Neural cell (in vitro differentiated cells): ENCODE data around the gene RASA4. TPM values are rescaled to one million over a fixed set of nuclear protein-coding genes. Genes with fewer than 3 reads are reported as not detected.
"Not testable (repeated sequence)": the region's sequence is repeated elsewhere in the genome, so short reads cannot be mapped to it uniquely, and the experiment has no call there.

ENCODE experiments used
- H2AFZ ChIP-seq: fragments of 200-600, 300-800 bp; sonication (generic), shearing (Covaris generic); 2 replicates; pipeline ENCODE4 v1.6.0; 2014; ENCODE audit warnings: low read depth, mild to moderate bottlenecking, antibody characterized with exemption, low read length, moderate library complexity
- H3F3A ChIP-seq: fragments of 200-600 bp; shearing (Covaris generic); 2 replicates; pipeline ENCODE4 v1.6.1; 2016; ENCODE audit warnings: mild to moderate bottlenecking, moderate library complexity, mixed read lengths, antibody characterized with exemption, low read length; ENCODE audit not compliant: insufficient read depth, poor library complexity, severe bottlenecking
- H3K27ac ChIP-seq: fragments of 200-600, 300-800 bp; sonication (generic), shearing (Covaris generic); 2 replicates; pipeline ENCODE4 v1.5.1; 2014; ENCODE audit warnings: mild to moderate bottlenecking, low read length, moderate library complexity
- H3K27me3 ChIP-seq: fragments of 300-800, 200-600 bp; sonication (generic), shearing (Covaris generic); 2 replicates; pipeline ENCODE4 v1.6.0; 2014; ENCODE audit warnings: mild to moderate bottlenecking, low read depth, low read length, moderate library complexity; ENCODE audit not compliant: insufficient read depth
- H3K36me3 ChIP-seq: fragments of 300-800, 200-600 bp; sonication (generic), shearing (Covaris generic); 2 replicates; pipeline ENCODE4 v1.5.1; 2014; ENCODE audit warnings: mild to moderate bottlenecking, antibody characterized with exemption, low read length, moderate library complexity; ENCODE audit not compliant: insufficient read depth
- H3K4me2 ChIP-seq: fragments of 300-800, 200-600 bp; sonication (generic), shearing (Covaris generic); 2 replicates; pipeline ENCODE4 v1.6.0; 2014; ENCODE audit warnings: mild to moderate bottlenecking, low read length
- H3K4me3 ChIP-seq: fragments of 300-800, 200-600 bp; sonication (generic), shearing (Covaris generic); 2 replicates; pipeline ENCODE4 v1.5.1; 2014; ENCODE audit warnings: mild to moderate bottlenecking, low read length, moderate library complexity
- H3K79me2 ChIP-seq: fragments of 200-600 bp; shearing (Covaris generic); replicated peaks from 2 replicates; pipeline ENCODE4 v1.6.0; 2014; ENCODE audit warnings: mild to moderate bottlenecking, low read length, moderate library complexity; ENCODE audit not compliant: insufficient read depth
- H3K9ac ChIP-seq: fragments of 300-800, 200-600 bp; sonication (generic), shearing (Covaris generic); 2 replicates; pipeline ENCODE4 v1.6.1; 2016; ENCODE audit warnings: mild to moderate bottlenecking, low read length, mixed read lengths
- H3K9me2 ChIP-seq: fragments of 200-600 bp; shearing (Covaris generic); 2 replicates; pipeline ENCODE4 v1.6.1; 2016; ENCODE audit warnings: mild to moderate bottlenecking, low read length, mixed read lengths; ENCODE audit not compliant: insufficient read depth
- H3K9me3 ChIP-seq: fragments of 200-600, 300-800 bp; sonication (generic), shearing (Covaris generic); 2 replicates; pipeline ENCODE4 v1.6.1; 2016; ENCODE audit warnings: mild to moderate bottlenecking, mixed run types, low read length, moderate library complexity, mixed read lengths
- H4K20me1 ChIP-seq: fragments of 200-600 bp; shearing (Covaris generic); 2 replicates; pipeline ENCODE4 v1.6.1; 2016; ENCODE audit warnings: mild to moderate bottlenecking, mixed run types; ENCODE audit not compliant: insufficient read depth
- POLR2AphosphoS5 ChIP-seq: IDR thresholded peaks from 2 replicates; pipeline ENCODE4 v1.6.1; 2012
- TAF1 ChIP-seq: IDR thresholded peaks from 2 replicates; pipeline ENCODE4 v1.6.1; 2012; ENCODE audit warnings: low read depth
- polyA plus RNA-seq: library from polyadenylated mRNA; depleted of rRNA; stranded (reverse); fragments of >200 nt; gene quantifications from 2 replicates; pipeline ENCODE4 v1.2.3, GENCODE V29; 2014
- TF ChIP-seq, protein P1 (sequence below): IDR thresholded peaks from 2 replicates; pipeline ENCODE4 v1.6.1; 2012; ENCODE audit warnings: borderline replicate concordance

The RASA4 gene
- polyA plus RNA-seq, 1 donor from 2014 or later = 151 TPM

DNA sequence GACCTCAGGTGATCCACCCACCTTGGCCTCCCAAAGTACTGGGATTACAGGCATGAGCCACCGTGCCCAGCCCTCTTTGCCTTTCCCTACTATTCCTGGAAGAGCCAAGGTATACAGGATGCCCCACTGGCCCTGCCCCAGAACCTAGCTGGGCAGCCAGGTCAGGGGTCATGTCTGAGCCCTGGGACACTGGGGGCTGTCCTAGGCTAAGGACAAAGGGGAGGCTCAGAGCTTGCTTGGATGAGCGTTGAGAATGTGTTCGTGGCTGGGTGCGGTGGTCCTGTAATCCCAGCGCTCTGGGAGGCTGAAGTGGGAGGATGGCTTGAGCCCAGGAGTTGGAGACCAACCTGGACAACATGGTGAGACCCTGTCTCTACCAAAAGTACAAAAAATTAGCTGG, 38.1 kb downstream of the RASA4 start:
- H3F3A ChIP-seq = not testable (repeated sequence)

DNA sequence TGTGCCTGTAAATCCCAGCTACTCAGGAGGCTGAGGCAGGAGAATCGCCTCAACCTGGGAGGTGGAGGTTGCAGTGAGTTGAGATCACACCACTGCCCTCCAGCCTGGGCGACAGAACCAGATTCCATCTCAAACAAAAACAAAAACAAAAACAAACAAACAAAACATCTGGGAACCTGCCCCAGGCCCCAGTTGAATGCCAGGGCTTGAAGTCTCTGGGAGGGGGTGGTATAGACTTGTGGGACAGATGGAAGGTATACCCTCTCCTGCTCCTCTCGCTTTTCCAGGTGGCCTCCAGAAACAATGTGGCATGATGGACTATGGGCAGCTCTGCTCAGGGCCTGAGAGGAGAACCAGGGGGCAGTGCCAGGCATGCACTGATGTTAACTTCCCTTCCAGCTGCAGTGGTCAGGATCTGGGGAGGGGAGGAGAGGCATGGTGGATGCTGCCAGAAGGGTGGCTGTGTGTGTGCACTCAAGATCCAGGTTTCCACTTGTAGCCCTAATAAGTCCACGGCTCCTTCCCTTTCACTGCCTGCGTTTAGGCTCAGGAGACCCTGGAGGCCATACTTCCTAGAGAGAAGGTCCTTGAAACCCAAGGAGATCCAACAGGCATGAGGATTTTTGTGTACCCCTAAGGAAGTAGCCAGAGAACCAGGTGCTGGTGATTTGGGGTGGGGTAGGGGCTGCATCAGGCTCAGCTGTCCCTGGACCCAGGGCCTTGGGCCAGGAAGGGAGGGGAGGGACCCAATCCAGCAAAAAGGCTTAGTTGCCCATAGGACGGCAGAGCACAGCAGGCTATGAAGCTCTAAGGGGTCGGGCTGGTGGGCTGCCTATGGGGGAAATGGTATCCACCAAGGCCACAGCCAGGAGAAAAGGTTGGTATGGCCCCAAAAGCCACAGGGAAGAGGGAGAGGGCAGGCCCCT, 39.0 kb downstream of the RASA4 start:
- H4K20me1 ChIP-seq, H3K9me3 ChIP-seq, H3K4me3 ChIP-seq, H3K9me2 ChIP-seq, H3K79me2 ChIP-seq, H3F3A ChIP-seq, H3K4me2 ChIP-seq, H3K36me3 ChIP-seq, H2AFZ ChIP-seq, H3K27me3 ChIP-seq, H3K9ac ChIP-seq, H3K27ac ChIP-seq: not testable (repeated sequence)

More for the DNA sequence above, 38.1 kb downstream of the RASA4 start:
- H3K9ac ChIP-seq, H3K79me2 ChIP-seq, H3K9me3 ChIP-seq, H3K36me3 ChIP-seq, H3K27me3 ChIP-seq, H4K20me1 ChIP-seq, H3K9me2 ChIP-seq, H3K4me3 ChIP-seq, H3K4me2 ChIP-seq, H3K27ac ChIP-seq, H2AFZ ChIP-seq: not testable (repeated sequence)

DNA sequence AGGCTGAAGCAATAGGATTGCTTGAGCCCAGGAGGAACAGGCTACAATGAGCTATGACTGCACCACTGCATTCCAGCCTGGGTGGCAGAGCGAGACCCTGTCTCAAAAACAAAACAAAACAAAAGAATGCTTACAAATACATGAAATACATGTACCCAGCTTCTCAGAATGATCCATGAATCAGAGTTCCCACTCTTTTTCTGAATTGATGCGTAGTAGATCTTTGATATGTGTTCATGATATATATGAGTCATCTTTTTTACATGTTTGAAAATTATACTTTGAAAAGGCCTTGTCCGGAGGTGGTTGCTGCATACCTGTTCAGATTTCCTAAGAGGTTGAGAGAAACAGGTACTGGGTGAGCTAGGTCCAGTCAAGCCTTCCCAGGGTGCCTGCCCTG, 40.2 kb downstream of the RASA4 start:
- not testable (repeated sequence) for H3K9me3 ChIP-seq, H3K9ac ChIP-seq, H3K27me3 ChIP-seq, H3K4me3 ChIP-seq, H3K9me2 ChIP-seq, H2AFZ ChIP-seq, H3K79me2 ChIP-seq, H3K4me2 ChIP-seq, H3K36me3 ChIP-seq, H3F3A ChIP-seq, H4K20me1 ChIP-seq, H3K27ac ChIP-seq

DNA sequence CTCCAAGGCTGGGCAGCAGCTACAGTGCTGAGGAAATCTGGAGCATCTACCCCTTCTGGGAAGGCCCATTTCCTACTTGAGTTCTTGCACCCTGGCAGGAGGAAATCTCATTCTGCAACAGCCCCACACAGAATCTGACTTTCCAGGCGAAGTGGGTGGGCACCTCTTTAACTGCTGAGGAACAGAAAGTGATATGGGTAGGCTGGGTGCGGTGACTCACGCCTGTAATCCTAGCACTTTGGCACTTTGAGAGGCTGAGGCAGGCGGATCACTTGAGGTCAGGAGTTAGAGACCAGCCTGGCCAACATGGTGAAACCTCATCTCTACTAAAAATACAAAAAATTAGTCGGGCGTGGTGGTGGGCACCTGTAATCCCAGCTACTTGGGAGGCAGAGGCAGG, 41.9 kb downstream of the RASA4 start:
- H4K20me1 ChIP-seq, H3K4me3 ChIP-seq, H3K4me2 ChIP-seq, H3K9me2 ChIP-seq, H3F3A ChIP-seq, H3K79me2 ChIP-seq, H3K27ac ChIP-seq, H2AFZ ChIP-seq, H3K27me3 ChIP-seq, H3K36me3 ChIP-seq, H3K9me3 ChIP-seq, H3K9ac ChIP-seq: not testable (repeated sequence)

DNA sequence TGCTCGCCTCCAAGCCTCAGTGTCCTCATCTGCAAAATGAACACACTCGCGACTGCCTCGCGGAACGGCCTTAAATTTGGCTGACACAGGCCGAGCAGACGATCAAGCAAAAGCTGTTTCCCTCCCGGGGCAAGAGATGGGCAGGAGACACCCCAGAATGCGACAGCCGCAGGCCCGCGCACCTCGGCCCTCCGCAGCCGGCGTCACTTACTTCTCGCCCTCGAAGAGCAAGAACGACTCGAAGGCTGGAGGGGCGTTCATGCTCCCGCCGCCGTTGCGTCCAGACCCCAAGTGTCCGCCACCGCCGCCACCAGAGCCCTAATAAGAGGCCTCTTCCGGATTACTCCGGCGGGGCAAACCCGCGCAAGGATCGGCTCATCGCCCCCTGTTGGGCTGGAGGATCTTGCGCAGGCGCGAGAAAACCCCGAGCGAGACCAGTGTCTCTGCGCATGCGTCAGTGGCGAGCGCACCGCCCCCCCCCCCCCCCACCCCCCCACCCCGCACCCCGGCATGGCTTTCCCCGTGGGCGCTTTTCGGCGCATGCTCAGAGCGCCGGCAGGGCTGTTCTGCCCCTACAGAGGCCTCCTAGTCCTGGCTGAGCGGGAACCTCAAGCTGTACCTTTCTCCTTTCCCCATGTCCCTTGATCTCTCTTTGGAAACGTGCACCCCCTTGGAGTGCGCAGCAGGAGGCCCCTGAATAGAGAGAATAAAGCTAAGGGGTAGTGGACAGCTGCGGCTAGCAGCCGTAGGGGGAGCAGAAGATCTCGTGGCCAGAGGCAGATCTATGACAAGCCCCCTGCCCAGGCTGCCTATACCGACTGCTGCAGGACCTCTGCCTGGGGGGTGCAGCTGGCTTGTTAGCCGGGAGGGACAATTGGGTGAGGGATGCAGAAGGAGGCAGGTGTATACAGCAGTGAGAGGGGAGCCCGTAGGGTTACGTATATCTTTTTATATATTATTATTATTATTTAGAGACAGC, 44.0 kb downstream of the RASA4 start, which contains the start of gene POLR2J3:
TSS of gene POLR2J3 (minus strand) at position 323 of the 979 bp plus-strand sequence. CDS start at position 261, 62 bp downstream.
- peak within 1 kb of the TSS; percentile 74 for H3K9ac ChIP-seq
- not testable (repeated sequence) for H4K20me1 ChIP-seq, H3K36me3 ChIP-seq, H3K27me3 ChIP-seq, H3K9me3 ChIP-seq, H3K4me2 ChIP-seq, H3K79me2 ChIP-seq, H3F3A ChIP-seq, H3K9me2 ChIP-seq
- peak; percentile 47 for TF ChIP-seq TAF1
- peak; percentile 53 for TF ChIP-seq POLR2AphosphoS5
- TF ChIP-seq, protein P1, sequence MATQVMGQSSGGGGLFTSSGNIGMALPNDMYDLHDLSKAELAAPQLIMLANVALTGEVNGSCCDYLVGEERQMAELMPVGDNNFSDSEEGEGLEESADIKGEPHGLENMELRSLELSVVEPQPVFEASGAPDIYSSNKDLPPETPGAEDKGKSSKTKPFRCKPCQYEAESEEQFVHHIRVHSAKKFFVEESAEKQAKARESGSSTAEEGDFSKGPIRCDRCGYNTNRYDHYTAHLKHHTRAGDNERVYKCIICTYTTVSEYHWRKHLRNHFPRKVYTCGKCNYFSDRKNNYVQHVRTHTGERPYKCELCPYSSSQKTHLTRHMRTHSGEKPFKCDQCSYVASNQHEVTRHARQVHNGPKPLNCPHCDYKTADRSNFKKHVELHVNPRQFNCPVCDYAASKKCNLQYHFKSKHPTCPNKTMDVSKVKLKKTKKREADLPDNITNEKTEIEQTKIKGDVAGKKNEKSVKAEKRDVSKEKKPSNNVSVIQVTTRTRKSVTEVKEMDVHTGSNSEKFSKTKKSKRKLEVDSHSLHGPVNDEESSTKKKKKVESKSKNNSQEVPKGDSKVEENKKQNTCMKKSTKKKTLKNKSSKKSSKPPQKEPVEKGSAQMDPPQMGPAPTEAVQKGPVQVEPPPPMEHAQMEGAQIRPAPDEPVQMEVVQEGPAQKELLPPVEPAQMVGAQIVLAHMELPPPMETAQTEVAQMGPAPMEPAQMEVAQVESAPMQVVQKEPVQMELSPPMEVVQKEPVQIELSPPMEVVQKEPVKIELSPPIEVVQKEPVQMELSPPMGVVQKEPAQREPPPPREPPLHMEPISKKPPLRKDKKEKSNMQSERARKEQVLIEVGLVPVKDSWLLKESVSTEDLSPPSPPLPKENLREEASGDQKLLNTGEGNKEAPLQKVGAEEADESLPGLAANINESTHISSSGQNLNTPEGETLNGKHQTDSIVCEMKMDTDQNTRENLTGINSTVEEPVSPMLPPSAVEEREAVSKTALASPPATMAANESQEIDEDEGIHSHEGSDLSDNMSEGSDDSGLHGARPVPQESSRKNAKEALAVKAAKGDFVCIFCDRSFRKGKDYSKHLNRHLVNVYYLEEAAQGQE = peak; percentile 26
- H3K27ac ChIP-seq = peak within 1 kb of the TSS; percentile 73
- peak within 1 kb of the TSS; percentile 21 for H2AFZ ChIP-seq
- peak within 1 kb of the TSS; percentile 60 for H3K4me3 ChIP-seq

DNA sequence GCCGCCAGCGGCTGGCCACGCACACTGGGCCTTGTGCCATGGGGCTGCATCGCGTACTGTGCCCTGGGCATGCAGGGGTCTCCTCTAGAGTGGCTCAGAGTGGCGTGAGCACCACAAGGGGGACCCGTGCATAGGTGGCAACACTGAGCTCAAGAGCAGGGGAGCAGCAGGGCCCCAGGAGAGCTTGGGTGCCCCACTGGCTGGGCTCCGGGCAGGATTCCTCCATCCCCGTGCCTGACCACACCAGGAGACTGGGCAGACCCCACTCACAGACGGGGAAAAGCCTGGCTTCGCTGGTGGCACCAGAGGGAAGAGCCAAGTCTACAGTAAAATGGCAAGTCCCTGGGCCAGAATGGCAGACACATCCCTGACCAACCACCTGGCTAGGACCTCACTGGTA, 47.9 kb downstream of the RASA4 start:
- not testable (repeated sequence) for H4K20me1 ChIP-seq, H3K9ac ChIP-seq, H3K27ac ChIP-seq

More for the DNA sequence above, 47.9 kb downstream of the RASA4 start:
- not testable (repeated sequence) for H3K9me2 ChIP-seq, H3K9me3 ChIP-seq, H2AFZ ChIP-seq, H3K4me2 ChIP-seq, H3K27me3 ChIP-seq, H3K79me2 ChIP-seq, H3K4me3 ChIP-seq, H3K36me3 ChIP-seq, H3F3A ChIP-seq
